ENCODE data around the gene RPL5. TPM values are rescaled to one million over a fixed set of nuclear protein-coding genes. Genes with fewer than 3 reads are reported as not detected.

Gene RPL5
- total RNA-seq, 1 experiment from 2014 or later = 1,430 TPM

DNA sequence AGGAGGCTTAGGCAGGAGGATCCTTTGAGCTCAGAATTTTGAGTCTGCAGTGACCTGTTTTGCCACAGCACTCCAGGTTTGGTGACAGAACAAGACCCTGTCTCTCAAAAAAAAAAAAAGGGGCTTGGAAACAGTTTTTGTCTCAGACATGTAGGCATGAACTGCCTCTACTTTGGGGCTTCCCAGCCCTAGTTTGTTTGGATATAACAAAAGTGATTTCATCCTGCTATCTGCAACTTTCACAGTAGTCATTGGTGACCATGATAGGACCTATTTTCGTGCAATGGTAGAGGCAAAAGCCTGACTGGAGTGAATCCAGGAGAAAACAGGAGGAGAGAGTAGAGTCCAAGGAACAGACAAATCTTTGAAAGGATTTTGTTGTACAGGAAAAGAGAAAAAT, 26.6 kb upstream of the RPL5 start:
- Mint-ChIP-seq H3K4me1 (no peaks in the 10 kb centered on the region), H3K4me3 (no peak overlapping the region), H3K27me3 (ENCODE audit: low read depth) (no peaks in the 10 kb centered on the region), H3K9me3 (peaks cover 4% of the 10 kb centered on the region; the same call in 1 of the 2 replicates), H3K36me3 (no peaks in the 10 kb centered on the region), H3K27ac (no peak overlapping the region)
- ATAC-seq (no peak), DNase-seq (ENCODE audit: low spot score) (no peak)
- CTCF ChIA-PET = interaction anchor here (1.6 to 2.2 kb wide), 2 partner anchors 13 to 26 kb away, joined by 5 to 14 read pairs; partner anchors contain the start of gene RPL5
- POLR2A ChIA-PET = no interaction called here
- TF ChIP-seq, protein P1, sequence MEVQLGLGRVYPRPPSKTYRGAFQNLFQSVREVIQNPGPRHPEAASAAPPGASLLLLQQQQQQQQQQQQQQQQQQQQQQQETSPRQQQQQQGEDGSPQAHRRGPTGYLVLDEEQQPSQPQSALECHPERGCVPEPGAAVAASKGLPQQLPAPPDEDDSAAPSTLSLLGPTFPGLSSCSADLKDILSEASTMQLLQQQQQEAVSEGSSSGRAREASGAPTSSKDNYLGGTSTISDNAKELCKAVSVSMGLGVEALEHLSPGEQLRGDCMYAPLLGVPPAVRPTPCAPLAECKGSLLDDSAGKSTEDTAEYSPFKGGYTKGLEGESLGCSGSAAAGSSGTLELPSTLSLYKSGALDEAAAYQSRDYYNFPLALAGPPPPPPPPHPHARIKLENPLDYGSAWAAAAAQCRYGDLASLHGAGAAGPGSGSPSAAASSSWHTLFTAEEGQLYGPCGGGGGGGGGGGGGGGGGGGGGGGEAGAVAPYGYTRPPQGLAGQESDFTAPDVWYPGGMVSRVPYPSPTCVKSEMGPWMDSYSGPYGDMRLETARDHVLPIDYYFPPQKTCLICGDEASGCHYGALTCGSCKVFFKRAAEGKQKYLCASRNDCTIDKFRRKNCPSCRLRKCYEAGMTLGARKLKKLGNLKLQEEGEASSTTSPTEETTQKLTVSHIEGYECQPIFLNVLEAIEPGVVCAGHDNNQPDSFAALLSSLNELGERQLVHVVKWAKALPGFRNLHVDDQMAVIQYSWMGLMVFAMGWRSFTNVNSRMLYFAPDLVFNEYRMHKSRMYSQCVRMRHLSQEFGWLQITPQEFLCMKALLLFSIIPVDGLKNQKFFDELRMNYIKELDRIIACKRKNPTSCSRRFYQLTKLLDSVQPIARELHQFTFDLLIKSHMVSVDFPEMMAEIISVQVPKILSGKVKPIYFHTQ (CRISPR knock-in tag; IDR thresholded peaks at IDR 0.05) = no peak
- no peak for TF ChIP-seq JUN (CRISPR knock-in tag; IDR thresholded peaks at IDR 0.05)
- TF ChIP-seq PRDM15 (CRISPR knock-in tag; IDR thresholded peaks at IDR 0.05) = no peak
- TF ChIP-seq SP1 (CRISPR knock-in tag; conservative IDR thresholded peaks at IDR 0.05) = no peak
- TF ChIP-seq, protein P2, sequence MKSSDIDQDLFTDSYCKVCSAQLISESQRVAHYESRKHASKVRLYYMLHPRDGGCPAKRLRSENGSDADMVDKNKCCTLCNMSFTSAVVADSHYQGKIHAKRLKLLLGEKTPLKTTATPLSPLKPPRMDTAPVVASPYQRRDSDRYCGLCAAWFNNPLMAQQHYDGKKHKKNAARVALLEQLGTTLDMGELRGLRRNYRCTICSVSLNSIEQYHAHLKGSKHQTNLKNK (CRISPR knock-in tag; IDR thresholded peaks at IDR 0.05) = no peak
- no peak for TF ChIP-seq NR3C1 (CRISPR knock-in tag; conservative IDR thresholded peaks at IDR 0.05; ENCODE audit: low read depth)
- TF ChIP-seq HMGA2 (CRISPR knock-in tag; IDR thresholded peaks at IDR 0.05) = no peak
- no peak for TF ChIP-seq ZBTB21 (CRISPR knock-in tag; IDR thresholded peaks at IDR 0.05; ENCODE audit: borderline replicate concordance)

DNA sequence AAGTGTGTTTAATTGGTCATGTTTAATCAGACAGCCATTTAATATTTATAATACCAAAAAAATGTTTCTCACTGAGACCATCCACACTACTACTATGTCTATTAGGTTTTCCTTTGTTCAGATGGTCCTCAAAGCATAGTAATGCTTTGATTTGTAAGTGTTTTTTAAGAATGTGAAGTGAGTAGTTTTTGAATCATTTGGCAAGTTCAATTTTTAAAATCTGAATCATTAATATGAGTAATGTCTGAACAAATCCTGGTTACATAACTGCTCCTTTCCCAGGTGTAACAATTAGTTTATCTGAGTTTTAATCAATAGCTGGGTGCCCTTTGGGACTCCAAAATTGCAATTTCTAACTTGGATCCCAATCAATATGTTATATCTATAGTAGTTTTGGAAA, 23.5 kb upstream of the RPL5 start:
- no peak for DNase-seq (ENCODE audit: low spot score)
- H3K36me3 Mint-ChIP-seq = no peaks in the 10 kb centered on the region
- CTCF ChIA-PET = interaction anchor here (0.8 kb wide), 1 partner anchor 10 kb away, joined by 4 read pairs; no protein-coding TSS in a partner anchor
- no peak for TF ChIP-seq CTCF (IDR thresholded peaks at IDR 0.05)
- TF ChIP-seq, protein P3, sequence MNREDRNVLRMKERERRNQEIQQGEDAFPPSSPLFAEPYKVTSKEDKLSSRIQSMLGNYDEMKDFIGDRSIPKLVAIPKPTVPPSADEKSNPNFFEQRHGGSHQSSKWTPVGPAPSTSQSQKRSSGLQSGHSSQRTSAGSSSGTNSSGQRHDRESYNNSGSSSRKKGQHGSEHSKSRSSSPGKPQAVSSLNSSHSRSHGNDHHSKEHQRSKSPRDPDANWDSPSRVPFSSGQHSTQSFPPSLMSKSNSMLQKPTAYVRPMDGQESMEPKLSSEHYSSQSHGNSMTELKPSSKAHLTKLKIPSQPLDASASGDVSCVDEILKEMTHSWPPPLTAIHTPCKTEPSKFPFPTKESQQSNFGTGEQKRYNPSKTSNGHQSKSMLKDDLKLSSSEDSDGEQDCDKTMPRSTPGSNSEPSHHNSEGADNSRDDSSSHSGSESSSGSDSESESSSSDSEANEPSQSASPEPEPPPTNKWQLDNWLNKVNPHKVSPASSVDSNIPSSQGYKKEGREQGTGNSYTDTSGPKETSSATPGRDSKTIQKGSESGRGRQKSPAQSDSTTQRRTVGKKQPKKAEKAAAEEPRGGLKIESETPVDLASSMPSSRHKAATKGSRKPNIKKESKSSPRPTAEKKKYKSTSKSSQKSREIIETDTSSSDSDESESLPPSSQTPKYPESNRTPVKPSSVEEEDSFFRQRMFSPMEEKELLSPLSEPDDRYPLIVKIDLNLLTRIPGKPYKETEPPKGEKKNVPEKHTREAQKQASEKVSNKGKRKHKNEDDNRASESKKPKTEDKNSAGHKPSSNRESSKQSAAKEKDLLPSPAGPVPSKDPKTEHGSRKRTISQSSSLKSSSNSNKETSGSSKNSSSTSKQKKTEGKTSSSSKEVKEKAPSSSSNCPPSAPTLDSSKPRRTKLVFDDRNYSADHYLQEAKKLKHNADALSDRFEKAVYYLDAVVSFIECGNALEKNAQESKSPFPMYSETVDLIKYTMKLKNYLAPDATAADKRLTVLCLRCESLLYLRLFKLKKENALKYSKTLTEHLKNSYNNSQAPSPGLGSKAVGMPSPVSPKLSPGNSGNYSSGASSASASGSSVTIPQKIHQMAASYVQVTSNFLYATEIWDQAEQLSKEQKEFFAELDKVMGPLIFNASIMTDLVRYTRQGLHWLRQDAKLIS (CRISPR knock-in tag; IDR thresholded peaks at IDR 0.05; ENCODE audit: borderline replicate concordance) = no peak
- TF ChIP-seq MXD4 (CRISPR knock-in tag; IDR thresholded peaks at IDR 0.05; ENCODE audit: borderline replicate concordance) = no peak
- TF ChIP-seq, protein P4, sequence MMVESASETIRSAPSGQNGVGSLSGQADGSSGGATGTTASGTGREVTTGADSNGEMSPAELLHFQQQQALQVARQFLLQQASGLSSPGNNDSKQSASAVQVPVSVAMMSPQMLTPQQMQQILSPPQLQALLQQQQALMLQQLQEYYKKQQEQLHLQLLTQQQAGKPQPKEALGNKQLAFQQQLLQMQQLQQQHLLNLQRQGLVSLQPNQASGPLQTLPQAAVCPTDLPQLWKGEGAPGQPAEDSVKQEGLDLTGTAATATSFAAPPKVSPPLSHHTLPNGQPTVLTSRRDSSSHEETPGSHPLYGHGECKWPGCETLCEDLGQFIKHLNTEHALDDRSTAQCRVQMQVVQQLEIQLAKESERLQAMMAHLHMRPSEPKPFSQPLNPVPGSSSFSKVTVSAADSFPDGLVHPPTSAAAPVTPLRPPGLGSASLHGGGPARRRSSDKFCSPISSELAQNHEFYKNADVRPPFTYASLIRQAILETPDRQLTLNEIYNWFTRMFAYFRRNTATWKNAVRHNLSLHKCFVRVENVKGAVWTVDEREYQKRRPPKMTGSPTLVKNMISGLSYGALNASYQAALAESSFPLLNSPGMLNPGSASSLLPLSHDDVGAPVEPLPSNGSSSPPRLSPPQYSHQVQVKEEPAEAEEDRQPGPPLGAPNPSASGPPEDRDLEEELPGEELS (CRISPR knock-in tag; IDR thresholded peaks at IDR 0.05) = no peak
- TF ChIP-seq, protein P5, sequence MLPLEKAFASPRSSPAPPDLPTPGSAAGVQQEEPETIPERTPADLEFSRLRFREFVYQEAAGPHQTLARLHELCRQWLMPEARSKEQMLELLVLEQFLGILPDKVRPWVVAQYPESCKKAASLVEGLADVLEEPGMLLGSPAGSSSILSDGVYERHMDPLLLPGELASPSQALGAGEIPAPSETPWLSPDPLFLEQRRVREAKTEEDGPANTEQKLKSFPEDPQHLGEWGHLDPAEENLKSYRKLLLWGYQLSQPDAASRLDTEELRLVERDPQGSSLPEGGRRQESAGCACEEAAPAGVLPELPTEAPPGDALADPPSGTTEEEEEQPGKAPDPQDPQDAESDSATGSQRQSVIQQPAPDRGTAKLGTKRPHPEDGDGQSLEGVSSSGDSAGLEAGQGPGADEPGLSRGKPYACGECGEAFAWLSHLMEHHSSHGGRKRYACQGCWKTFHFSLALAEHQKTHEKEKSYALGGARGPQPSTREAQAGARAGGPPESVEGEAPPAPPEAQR (CRISPR knock-in tag; IDR thresholded peaks at IDR 0.05) = no peak
- no peak for TF ChIP-seq GRHL2 (CRISPR knock-in tag; IDR thresholded peaks at IDR 0.05; ENCODE audit: insufficient replicate concordance, severe bottlenecking)
- no peak for TF ChIP-seq ETV6 (CRISPR knock-in tag; IDR thresholded peaks at IDR 0.05)
- no peak for TF ChIP-seq MYBL2 (CRISPR knock-in tag; IDR thresholded peaks at IDR 0.05)
- TF ChIP-seq CBFB (CRISPR knock-in tag; IDR thresholded peaks at IDR 0.05; ENCODE audit: low read depth) = no peak

More for the DNA sequence above, 23.5 kb upstream of the RPL5 start:
- no peaks in the 10 kb centered on the region for H3K9me3 Mint-ChIP-seq
- no peak overlapping the region for H3K4me3 Mint-ChIP-seq
- POLR2A ChIA-PET = no interaction called here
- H3K4me1 Mint-ChIP-seq = peaks cover 6% of the 10 kb centered on the region; the same call in 1 of the 2 replicates
- H3K27ac Mint-ChIP-seq = no peak overlapping the region
- no peaks in the 10 kb centered on the region for H3K27me3 Mint-ChIP-seq (ENCODE audit: low read depth)
- ATAC-seq = no peak

Data from WTC11 (cell line).